ENCODE results near the gene BCDIN3D. TPM values are rescaled to one million over a fixed set of nuclear protein-coding genes. Genes with fewer than 3 reads are reported as not detected.

BCDIN3D gene
- total and polyA plus RNA-seq, 2 donors (not counting 3 experiments of a cell fraction or from before 2014, with no cell fraction given): 1.8 to 3.1 TPM

GRCh38 chr12:49831717-49832116 is 11.2 kb downstream of the BCDIN3D start:
- Histone ChIP-seq H3K79me2 (ENCODE audit: control insufficient read depth, insufficient read depth, low read length) (peaks cover 10% of the 10 kb centered on the region), H3K27me3 (ENCODE audit: control insufficient read depth in 2 of 2, insufficient read depth in 2 of 2, low read length in 2 of 2) (no peaks in the 10 kb centered on the region), H3K27ac (ENCODE audit: insufficient read depth, low read depth, low read length) (no peak overlapping the region), H4K20me1 (replicated peaks; ENCODE audit: control insufficient read depth, extremely low read depth, insufficient read depth, low read length) (no peaks in the 10 kb centered on the region), H3K9ac (replicated peaks; ENCODE audit: extremely low read depth, insufficient read depth, low read length) (no peak overlapping the region), H2AFZ (ENCODE audit: low read depth, low read length) (no peak overlapping the region), H3K9me1 (replicated peaks; ENCODE audit: control insufficient read depth, extremely low read depth, insufficient read depth, low read length) (no peaks in the 10 kb centered on the region), H3K4me2 (ENCODE audit: insufficient read depth, low read length) (no peak overlapping the region), H3K9me3 (replicated peaks; ENCODE audit: control insufficient read depth, insufficient read depth, low read length) (no peaks in the 10 kb centered on the region), H3K36me3 (ENCODE audit: control insufficient read depth in 2 of 2, extremely low read depth in 1 of 2, insufficient read depth in 2 of 2, low read length in 2 of 2) (no peaks in the 10 kb centered on the region), H3K4me3 (replicated peaks in 1 of 3; ENCODE audit: insufficient read depth in 1 of 3, low read depth in 1 of 3, low read length in 3 of 3) (no peak overlapping the region), H3K4me1 (ENCODE audit: control insufficient read depth, extremely low read depth, insufficient read depth, low read length) (peaks cover 14% of the 10 kb centered on the region)
- POLR2A ChIA-PET: interaction anchor here (1.6 kb wide), 1 partner anchor 10 kb away, joined by 3 read pairs; no protein-coding TSS in a partner anchor
- intact Hi-C loops (cut with micrococcal nuclease): no loop called here
- CTCF ChIA-PET: interaction anchor here (0.8 to 2.5 kb wide), 5 partner anchors 36 to 114 kb away, joined by 3 to 9 read pairs (median 3); partner anchors contain the start of gene TMBIM6
- DNase-seq (ENCODE audit: low read depth, low spot score) (no peak), FAIRE-seq (no peak)
- dilution Hi-C loops (cut with MboI; ENCODE audit: extremely low pct_ligation_motif_present, low sequenced_read_pairs): no loop called here
- BruUV-seq (replicated peaks): no TSS peak
- no peak for TF ChIP-seq JUN (IDR thresholded peaks at IDR 0.05; ENCODE audit: borderline replicate concordance, insufficient read depth, insufficient read length, low read depth)
- no peak for TF ChIP-seq POLR2A (IDR thresholded peaks at IDR 0.05; ENCODE audit: low read depth, low read length)
- TF ChIP-seq, protein P1, sequence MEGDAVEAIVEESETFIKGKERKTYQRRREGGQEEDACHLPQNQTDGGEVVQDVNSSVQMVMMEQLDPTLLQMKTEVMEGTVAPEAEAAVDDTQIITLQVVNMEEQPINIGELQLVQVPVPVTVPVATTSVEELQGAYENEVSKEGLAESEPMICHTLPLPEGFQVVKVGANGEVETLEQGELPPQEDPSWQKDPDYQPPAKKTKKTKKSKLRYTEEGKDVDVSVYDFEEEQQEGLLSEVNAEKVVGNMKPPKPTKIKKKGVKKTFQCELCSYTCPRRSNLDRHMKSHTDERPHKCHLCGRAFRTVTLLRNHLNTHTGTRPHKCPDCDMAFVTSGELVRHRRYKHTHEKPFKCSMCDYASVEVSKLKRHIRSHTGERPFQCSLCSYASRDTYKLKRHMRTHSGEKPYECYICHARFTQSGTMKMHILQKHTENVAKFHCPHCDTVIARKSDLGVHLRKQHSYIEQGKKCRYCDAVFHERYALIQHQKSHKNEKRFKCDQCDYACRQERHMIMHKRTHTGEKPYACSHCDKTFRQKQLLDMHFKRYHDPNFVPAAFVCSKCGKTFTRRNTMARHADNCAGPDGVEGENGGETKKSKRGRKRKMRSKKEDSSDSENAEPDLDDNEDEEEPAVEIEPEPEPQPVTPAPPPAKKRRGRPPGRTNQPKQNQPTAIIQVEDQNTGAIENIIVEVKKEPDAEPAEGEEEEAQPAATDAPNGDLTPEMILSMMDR (IDR thresholded peaks at IDR 0.05; ENCODE audit: extremely low read depth in 1 of 2, insufficient read depth in 1 of 2, low read depth in 1 of 2, low read length in 2 of 2): no peak
- TF ChIP-seq EZH2 (IDR thresholded peaks at IDR 0.05; ENCODE audit: borderline replicate concordance, low read depth, low read length, severe bottlenecking): no peak
- TF ChIP-seq POLR2AphosphoS5 (IDR thresholded peaks at IDR 0.05; ENCODE audit: insufficient read depth, low read depth, low read length): no peak
- TF ChIP-seq MYC (IDR thresholded peaks at IDR 0.05; ENCODE audit: low read depth, low read length): no peak
- TF ChIP-seq FOS (IDR thresholded peaks at IDR 0.05; ENCODE audit: borderline replicate concordance, insufficient read depth, low read length): no peak
- no peak for TF ChIP-seq GATA2 (IDR thresholded peaks at IDR 0.05; ENCODE audit: insufficient read depth, insufficient read length, low read depth, low read length)
- TF ChIP-seq, protein P2, sequence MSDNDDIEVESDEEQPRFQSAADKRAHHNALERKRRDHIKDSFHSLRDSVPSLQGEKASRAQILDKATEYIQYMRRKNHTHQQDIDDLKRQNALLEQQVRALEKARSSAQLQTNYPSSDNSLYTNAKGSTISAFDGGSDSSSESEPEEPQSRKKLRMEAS (IDR thresholded peaks at IDR 0.05; ENCODE audit: insufficient read depth, insufficient read length): no peak
